ENCODE results near the gene LHFPL3.
A peak's percentile ranks its signal among the peaks of the same experiment; 100 is the strongest.

The LHFPL3 gene

DNA sequence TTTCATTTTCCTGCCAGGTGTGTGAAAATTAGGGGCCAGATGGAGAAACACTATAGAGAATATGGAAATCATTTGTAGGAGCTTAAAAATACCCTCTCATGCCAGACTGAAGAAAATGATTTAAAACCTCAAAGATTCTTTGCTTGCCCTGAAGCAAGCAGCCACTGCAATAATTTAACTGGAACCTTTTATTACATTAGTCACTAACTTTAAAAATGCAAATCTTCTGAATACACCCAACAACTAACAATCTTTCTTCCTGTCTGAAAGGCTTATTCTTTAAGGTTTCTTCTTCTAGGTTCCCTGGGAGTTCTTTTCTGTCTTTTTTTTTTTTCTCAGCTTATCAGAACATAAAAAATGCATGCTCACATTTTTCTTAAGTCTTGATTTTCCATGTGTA, 447.1 kb downstream of the LHFPL3 start:
- TF ChIP-seq, protein P1, sequence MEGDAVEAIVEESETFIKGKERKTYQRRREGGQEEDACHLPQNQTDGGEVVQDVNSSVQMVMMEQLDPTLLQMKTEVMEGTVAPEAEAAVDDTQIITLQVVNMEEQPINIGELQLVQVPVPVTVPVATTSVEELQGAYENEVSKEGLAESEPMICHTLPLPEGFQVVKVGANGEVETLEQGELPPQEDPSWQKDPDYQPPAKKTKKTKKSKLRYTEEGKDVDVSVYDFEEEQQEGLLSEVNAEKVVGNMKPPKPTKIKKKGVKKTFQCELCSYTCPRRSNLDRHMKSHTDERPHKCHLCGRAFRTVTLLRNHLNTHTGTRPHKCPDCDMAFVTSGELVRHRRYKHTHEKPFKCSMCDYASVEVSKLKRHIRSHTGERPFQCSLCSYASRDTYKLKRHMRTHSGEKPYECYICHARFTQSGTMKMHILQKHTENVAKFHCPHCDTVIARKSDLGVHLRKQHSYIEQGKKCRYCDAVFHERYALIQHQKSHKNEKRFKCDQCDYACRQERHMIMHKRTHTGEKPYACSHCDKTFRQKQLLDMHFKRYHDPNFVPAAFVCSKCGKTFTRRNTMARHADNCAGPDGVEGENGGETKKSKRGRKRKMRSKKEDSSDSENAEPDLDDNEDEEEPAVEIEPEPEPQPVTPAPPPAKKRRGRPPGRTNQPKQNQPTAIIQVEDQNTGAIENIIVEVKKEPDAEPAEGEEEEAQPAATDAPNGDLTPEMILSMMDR (IDR thresholded peaks at IDR 0.05; ENCODE audit: low read depth, low read length, missing control alignments): no peak
- in situ Hi-C loops (cut with HindIII; ENCODE audit: low pct_ligation_motif_present, low sequenced_read_pairs): no loop called here

GRCh38 chr7:104777301-104777800, 448.9 kb downstream of the LHFPL3 start:
- no peak overlapping the region for H3K27ac ChIP-seq
- TF ChIP-seq, protein P1 (IDR thresholded peaks at IDR 0.05; ENCODE audit: low read depth, low read length, missing control alignments): no peak
- DNase-seq: no peak
- in situ Hi-C loops (cut with HindIII; ENCODE audit: low pct_ligation_motif_present, low sequenced_read_pairs): no loop called here
- no peaks in the 10 kb centered on the region for H3K36me3 ChIP-seq (replicated peaks)
- H3K27me3 ChIP-seq (replicated peaks): no peaks in the 10 kb centered on the region
- H3K4me3 ChIP-seq (ENCODE audit: low read depth, low read length): no peak overlapping the region

More for the DNA sequence above, 447.1 kb downstream of the LHFPL3 start:
- H3K27ac ChIP-seq: no peak overlapping the region
- no peak overlapping the region for H3K4me3 ChIP-seq (ENCODE audit: low read depth, low read length)
- no peaks in the 10 kb centered on the region for H3K36me3 ChIP-seq (replicated peaks)
- DNase-seq: no peak
- no peaks in the 10 kb centered on the region for H3K27me3 ChIP-seq (replicated peaks)

GRCh38 chr7:104779888-104780287, 451.5 kb downstream of the LHFPL3 start:
- Histone ChIP-seq H3K36me3 (replicated peaks) (no peaks in the 10 kb centered on the region), H3K4me3 (ENCODE audit: low read depth, low read length) (no peak overlapping the region), H3K27me3 (replicated peaks) (no peaks in the 10 kb centered on the region), H3K27ac (no peak overlapping the region)
- TF ChIP-seq, protein P1 (IDR thresholded peaks at IDR 0.05; ENCODE audit: low read depth, low read length, missing control alignments): no peak
- in situ Hi-C loops (cut with HindIII; ENCODE audit: low pct_ligation_motif_present, low sequenced_read_pairs): no loop called here
- DNase-seq: no peak

DNA sequence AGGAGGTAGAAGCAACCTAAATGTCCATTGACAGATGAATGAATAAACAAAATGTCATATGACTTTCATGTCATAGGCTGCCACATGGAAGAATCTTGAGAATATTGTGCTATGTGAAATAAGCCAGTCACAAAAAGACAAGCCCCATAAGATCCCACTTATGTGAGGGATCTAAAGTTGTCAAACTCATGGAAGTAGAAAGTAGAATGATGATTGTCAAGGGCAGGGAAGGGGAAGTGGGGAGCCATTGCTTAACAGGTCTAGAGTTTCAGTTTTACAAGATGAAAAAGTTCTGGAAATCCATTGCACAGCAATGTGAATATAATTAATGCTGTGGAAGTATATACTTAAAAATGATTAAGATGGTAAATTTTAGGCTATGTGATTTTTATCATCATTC, 456.3 kb downstream of the LHFPL3 start:
- no peaks in the 10 kb centered on the region for H3K36me3 ChIP-seq (replicated peaks)
- H3K4me3 ChIP-seq (ENCODE audit: low read depth, low read length): no peak overlapping the region
- TF ChIP-seq, protein P1 (IDR thresholded peaks at IDR 0.05; ENCODE audit: low read depth, low read length, missing control alignments): no peak
- H3K27me3 ChIP-seq (replicated peaks): no peaks in the 10 kb centered on the region
- DNase-seq: no peak
- H3K27ac ChIP-seq: no peak overlapping the region
- in situ Hi-C loops (cut with HindIII; ENCODE audit: low pct_ligation_motif_present, low sequenced_read_pairs): no loop called here

DNA sequence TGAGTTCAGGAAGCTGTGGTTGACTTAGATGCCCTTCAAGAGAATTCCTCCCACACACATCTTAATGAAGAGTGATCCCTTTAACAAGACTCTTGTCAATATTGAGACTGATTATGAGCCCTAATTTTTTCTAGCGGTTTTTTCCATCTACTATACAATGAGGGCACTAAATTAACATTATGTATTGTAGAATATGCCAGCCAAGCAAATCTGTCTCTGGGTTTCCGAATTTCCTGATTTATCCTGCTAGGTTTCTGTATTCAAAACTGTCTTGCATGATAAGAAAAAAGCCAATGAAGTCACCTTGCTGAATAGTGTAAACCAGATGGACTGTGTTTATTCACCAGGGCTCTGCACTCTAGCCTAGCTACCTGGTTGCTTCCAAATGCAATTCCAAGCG, 461.4 kb downstream of the LHFPL3 start:
- TF ChIP-seq, protein P1 (IDR thresholded peaks at IDR 0.05; ENCODE audit: low read depth, low read length, missing control alignments): no peak
- no peak overlapping the region for H3K4me3 ChIP-seq (ENCODE audit: low read depth, low read length)
- DNase-seq: no peak
- H3K36me3 ChIP-seq (replicated peaks): no peaks in the 10 kb centered on the region
- in situ Hi-C loops (cut with HindIII; ENCODE audit: low pct_ligation_motif_present, low sequenced_read_pairs): no loop called here
- no peak overlapping the region for H3K27ac ChIP-seq
- H3K27me3 ChIP-seq (replicated peaks): no peaks in the 10 kb centered on the region

GRCh38 chr7:104790440-104790839, 462.0 kb downstream of the LHFPL3 start:
- Histone ChIP-seq H3K36me3 (replicated peaks) (no peaks in the 10 kb centered on the region), H3K27me3 (replicated peaks) (no peaks in the 10 kb centered on the region), H3K27ac (no peak overlapping the region), H3K4me3 (ENCODE audit: low read depth, low read length) (no peak overlapping the region)
- TF ChIP-seq, protein P1 (IDR thresholded peaks at IDR 0.05; ENCODE audit: low read depth, low read length, missing control alignments): no peak
- in situ Hi-C loops (cut with HindIII; ENCODE audit: low pct_ligation_motif_present, low sequenced_read_pairs): no loop called here
- peak; percentile 23 for DNase-seq

Measured in brain microvascular endothelial cell (primary cell).